BJ (cell line): ENCODE data around the gene MLLT1. TPM values are rescaled to one million over a fixed set of nuclear protein-coding genes. Genes with fewer than 3 reads are reported as not detected.

Experiments used
- CTCF ChIA-PET: fragments of 350-600 bp; formaldehyde crosslinking; extraction: SDS; loops from one replicate; lab custom pipeline; 2021; ENCODE audit warnings: antibody characterized with exemption, inconsistent platforms; lab: Yijun Ruan, JAX
- POLR2A ChIA-PET: fragments of 300-600 bp; sonication (Branson Sonifier 250); formaldehyde crosslinking; extraction: SDS; loops from one replicate; lab custom pipeline; 2021; ENCODE audit warnings: antibody characterized with exemption; lab: Charles Lee
- DNase-seq: peaks from one replicate; pipeline ENCODE4 v3.0.0-alpha.2; 2011; ENCODE audit warnings: low read depth
- H3K27me3 ChIP-seq: 2 replicates; pipeline ENCODE4 v1.6.0; 2011; ENCODE audit warnings: low read length; ENCODE audit not compliant: control insufficient read depth, insufficient read depth
- H3K36me3 ChIP-seq: 2 replicates; pipeline ENCODE4 v1.5.1; 2011; ENCODE audit warnings: low read length; ENCODE audit not compliant: control insufficient read depth, insufficient read depth
- H3K4me3 ChIP-seq: 2 replicates; pipeline ENCODE4 v1.5.1; 2011; ENCODE audit warnings: low read depth, mild to moderate bottlenecking, control low read depth, low read length
- polyA plus RNA-seq: library from polyadenylated mRNA; depleted of rRNA; stranded (reverse); fragments of >200 nt; gene quantifications from 2 replicates; pipeline ENCODE4 v1.2.3, GENCODE V29; 2011
- TF ChIP-seq, protein P1 (sequence below): IDR thresholded peaks from 2 replicates; pipeline ENCODE4 v1.5.1; 2011; ENCODE audit warnings: low read depth, mild to moderate bottlenecking, control low read depth, inconsistent platforms, low read length, moderate library complexity; ENCODE audit not compliant: insufficient read depth

The MLLT1 gene
- polyA plus RNA-seq, 1 experiment: 28.1 TPM

DNA sequence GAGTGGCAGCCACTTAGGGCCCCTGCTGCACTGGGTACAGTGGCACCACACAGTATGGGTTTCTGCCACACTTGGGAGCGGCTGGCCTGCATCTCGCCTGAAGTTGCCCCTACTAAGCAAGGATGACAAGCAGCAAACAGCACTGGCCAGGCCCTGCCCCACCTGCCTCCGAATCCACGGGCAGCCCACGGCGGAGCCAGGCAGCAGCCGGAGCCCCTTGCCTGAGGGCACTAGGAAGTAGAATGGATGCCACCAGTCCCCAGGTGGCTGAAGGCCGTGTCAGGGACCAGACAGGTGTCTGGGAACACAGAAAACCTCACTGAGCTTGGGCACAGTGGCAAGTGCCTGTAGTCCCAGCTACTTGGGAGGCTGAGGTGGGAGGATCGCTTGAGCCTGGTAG, 19.4 kb downstream of the MLLT1 start:
- ChIA-PET POLR2A (no interaction called here), CTCF (interaction anchor here (0.8 to 2.7 kb wide), 7 partner anchors 11 to 42 kb away, joined by 3 to 13 read pairs (median 5); no protein-coding TSS in a partner anchor)
- DNase-seq: no peak
- peaks cover 25% of the 10 kb centered on the region for H3K36me3 ChIP-seq
- TF ChIP-seq, protein P1, sequence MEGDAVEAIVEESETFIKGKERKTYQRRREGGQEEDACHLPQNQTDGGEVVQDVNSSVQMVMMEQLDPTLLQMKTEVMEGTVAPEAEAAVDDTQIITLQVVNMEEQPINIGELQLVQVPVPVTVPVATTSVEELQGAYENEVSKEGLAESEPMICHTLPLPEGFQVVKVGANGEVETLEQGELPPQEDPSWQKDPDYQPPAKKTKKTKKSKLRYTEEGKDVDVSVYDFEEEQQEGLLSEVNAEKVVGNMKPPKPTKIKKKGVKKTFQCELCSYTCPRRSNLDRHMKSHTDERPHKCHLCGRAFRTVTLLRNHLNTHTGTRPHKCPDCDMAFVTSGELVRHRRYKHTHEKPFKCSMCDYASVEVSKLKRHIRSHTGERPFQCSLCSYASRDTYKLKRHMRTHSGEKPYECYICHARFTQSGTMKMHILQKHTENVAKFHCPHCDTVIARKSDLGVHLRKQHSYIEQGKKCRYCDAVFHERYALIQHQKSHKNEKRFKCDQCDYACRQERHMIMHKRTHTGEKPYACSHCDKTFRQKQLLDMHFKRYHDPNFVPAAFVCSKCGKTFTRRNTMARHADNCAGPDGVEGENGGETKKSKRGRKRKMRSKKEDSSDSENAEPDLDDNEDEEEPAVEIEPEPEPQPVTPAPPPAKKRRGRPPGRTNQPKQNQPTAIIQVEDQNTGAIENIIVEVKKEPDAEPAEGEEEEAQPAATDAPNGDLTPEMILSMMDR: no peak
- H3K27me3 ChIP-seq: no peaks in the 10 kb centered on the region
- no peak overlapping the region for H3K4me3 ChIP-seq

DNA sequence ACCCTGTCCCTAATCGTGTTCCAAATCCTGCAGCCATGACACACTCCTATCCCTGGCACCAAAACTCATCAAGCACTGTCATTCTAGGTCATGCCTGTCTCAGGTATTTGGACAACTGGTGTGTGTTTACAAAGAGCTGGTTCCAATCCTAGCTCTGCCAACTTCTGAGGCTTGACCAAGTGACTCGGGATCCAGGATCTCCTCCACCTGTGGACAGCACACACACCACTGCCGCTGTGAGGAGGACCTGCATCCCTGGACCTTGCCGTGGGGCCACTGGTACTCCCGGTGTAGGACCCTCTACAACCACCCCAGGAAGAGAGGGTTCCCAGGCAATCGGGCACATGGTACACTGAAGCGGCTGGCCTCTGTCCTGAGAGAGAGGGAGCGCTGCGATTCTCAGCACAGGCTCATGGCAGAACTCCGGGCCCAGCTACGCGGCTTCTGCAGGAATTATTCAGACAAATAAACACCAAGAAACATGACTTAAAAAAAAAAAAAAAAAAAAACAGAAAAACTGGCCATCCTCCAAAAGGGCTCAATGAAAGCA, 20.4 kb downstream of the MLLT1 start:
- TF ChIP-seq, protein P1: no peak
- POLR2A ChIA-PET: no interaction called here
- Histone ChIP-seq H3K36me3 (peaks cover 25% of the 10 kb centered on the region), H3K27me3 (no peaks in the 10 kb centered on the region), H3K4me3 (no peak overlapping the region)
- no peak for DNase-seq
- CTCF ChIA-PET: interaction anchor here (1.7 to 2.7 kb wide), 3 partner anchors 12 to 41 kb away, joined by 6 to 13 read pairs (median 6); no protein-coding TSS in a partner anchor

DNA sequence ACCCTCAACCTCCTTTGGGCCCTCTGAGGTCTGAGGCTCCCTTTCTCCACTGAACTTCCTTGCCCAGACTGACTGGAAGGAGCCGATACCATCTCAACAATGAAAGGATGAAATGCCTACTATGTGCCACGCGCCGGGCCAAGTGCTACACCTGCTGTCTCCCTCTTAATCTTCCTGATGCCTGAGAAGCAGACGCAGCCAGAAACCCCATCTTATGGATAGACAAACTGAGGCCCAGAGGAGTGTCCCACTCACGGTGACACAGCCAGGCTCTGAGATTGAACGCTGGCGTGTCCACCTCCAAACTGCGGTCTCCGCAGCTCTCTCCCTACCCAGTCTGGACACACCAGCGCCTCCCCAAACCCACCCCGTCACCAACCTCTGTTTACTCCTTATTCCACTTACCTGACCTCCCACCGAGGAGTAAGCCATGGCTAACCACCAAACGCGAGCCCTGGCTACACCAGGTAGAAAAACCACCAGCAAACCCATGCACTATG, 20.9 kb downstream of the MLLT1 start:
- POLR2A ChIA-PET: no interaction called here

DNA sequence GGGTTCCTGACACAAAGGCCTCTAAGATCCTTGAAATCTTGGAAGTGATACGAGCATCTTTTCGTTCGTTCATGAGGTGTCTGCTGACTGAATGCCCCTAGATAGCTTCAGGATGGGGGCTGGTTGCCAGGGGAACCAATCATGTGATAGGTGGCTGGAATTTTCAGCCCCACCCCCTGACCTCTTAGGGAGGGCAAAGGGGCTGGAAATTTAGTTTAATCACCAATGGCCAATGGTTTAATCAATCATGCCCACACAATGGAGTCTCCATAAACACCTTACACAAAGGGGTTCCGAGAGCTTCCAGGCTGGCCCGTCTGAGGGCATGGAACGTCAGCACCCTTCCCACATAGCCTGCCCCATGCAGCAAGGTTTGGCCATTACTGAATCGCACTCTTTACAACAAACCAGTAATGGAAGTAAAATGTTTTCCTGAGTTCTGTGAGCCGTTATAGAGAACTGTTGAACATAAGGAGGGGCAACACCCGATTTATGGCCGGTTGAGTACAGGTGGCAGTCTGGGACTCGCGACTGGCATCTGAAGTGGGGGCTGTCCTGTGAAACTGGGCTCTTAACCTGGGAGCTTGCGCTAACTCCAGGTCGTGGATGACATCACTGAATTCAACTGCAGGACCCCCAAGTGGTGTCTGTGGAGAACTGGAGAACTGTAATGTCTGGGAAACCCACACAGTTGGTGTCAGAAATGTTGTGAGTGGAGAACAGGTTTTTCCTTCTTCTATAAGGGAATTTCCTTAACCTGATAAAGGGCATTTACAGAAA, 25.6 kb downstream of the MLLT1 start:
- TF ChIP-seq, protein P1: no peak
- Histone ChIP-seq H3K36me3 (peaks cover 4% of the 10 kb centered on the region), H3K4me3 (no peak overlapping the region), H3K27me3 (no peaks in the 10 kb centered on the region)
- DNase-seq: no peak
- ChIA-PET CTCF (no interaction called here), POLR2A (no interaction called here)

More for the DNA sequence above, 20.9 kb downstream of the MLLT1 start:
- H3K27me3 ChIP-seq: no peaks in the 10 kb centered on the region
- CTCF ChIA-PET: interaction anchor here (1.3 to 1.8 kb wide), 3 partner anchors 11 to 40 kb away, joined by 4 to 6 read pairs (median 6); no protein-coding TSS in a partner anchor
- no peak overlapping the region for H3K4me3 ChIP-seq
- peaks cover 28% of the 10 kb centered on the region for H3K36me3 ChIP-seq
- TF ChIP-seq, protein P1: no peak
- DNase-seq: no peak

DNA sequence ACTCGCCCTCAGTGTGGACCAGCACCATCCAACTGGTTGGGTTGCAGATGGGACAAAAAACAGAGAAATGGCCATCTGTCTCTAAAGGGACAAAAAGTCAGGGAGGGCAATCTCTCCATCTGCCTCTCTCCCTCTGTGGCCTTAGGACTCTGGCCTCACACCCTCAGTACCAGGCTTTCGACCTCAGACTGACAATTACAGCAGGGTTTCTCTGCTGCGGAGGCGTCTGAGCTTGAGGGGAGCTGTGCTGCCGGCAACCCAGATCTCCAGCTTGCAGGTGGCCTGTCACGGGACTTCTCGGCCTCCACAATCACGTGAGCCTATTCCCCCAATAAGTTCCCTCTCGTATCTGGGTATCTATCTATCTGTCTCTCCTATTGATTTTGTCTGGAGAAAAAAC, 27.7 kb downstream of the MLLT1 start:
- Histone ChIP-seq H3K4me3 (no peak overlapping the region), H3K27me3 (no peaks in the 10 kb centered on the region), H3K36me3 (peaks cover 3% of the 10 kb centered on the region)
- POLR2A ChIA-PET: no interaction called here
- TF ChIP-seq, protein P1: no peak
- CTCF ChIA-PET: no interaction called here
- no peak for DNase-seq
